HG03521 (cell line): ENCODE results near the gene ADRA2A.

Experiments
- ATAC-seq: cut with Tn5 transposase; IDR thresholded peaks from one replicate; pipeline ENCODE4 v1.9.1; 2021; ENCODE audit warnings: mild to moderate bottlenecking, moderate library complexity; ENCODE audit not compliant: unreplicated experiment

The ADRA2A gene

GRCh38 chr10:111109501-111110242 lies 32.8 kb downstream of the ADRA2A start:
- no peak for ATAC-seq

GRCh38 chr10:111110771-111111170 lies 33.9 kb downstream of the ADRA2A start:
- no peak for ATAC-seq

- ATAC-seq, result no peak
These were observed 35.5 kb downstream of the ADRA2A start for GRCh38 chr10:111112333-111112732.

- no peak for ATAC-seq
These were observed 36.6 kb downstream of the ADRA2A start for GRCh38 chr10:111113238-111113960.

- ATAC-seq, result no peak
These were observed 37.3 kb downstream of the ADRA2A start for GRCh38 chr10:111113961-111114757.

- ATAC-seq, result no peak
These were observed 38.1 kb downstream of the ADRA2A start for GRCh38 chr10:111114758-111115500.

- no peak for ATAC-seq
These were observed 39.4 kb downstream of the ADRA2A start for GRCh38 chr10:111116211-111116610.

GRCh38 chr10:111116762-111117445 lies 40.1 kb downstream of the ADRA2A start:
- no peak for ATAC-seq

- ATAC-seq, result no peak
These were observed 40.9 kb downstream of the ADRA2A start for GRCh38 chr10:111117528-111118277.

- ATAC-seq, result no peak
These were observed 41.9 kb downstream of the ADRA2A start for GRCh38 chr10:111118758-111119157.

- ATAC-seq, result no peak
These were observed 42.8 kb downstream of the ADRA2A start for GRCh38 chr10:111119637-111120036.

- no peak for ATAC-seq
These were observed 45.3 kb downstream of the ADRA2A start for GRCh38 chr10:111122127-111122526.

GRCh38 chr10:111123883-111124282 lies 47.1 kb downstream of the ADRA2A start:
- ATAC-seq, result no peak

- ATAC-seq, result no peak
These were observed 48.3 kb downstream of the ADRA2A start for GRCh38 chr10:111125102-111125501.

GRCh38 chr10:111126077-111126476 lies 49.2 kb downstream of the ADRA2A start:
- ATAC-seq, result no peak

- no peak for ATAC-seq
These were observed 50.4 kb downstream of the ADRA2A start for GRCh38 chr10:111127081-111127848.

GRCh38 chr10:111128331-111129180 lies 51.7 kb downstream of the ADRA2A start:
- no peak for ATAC-seq

- ATAC-seq, result no peak
These were observed 52.5 kb downstream of the ADRA2A start for GRCh38 chr10:111129363-111129762.
